ENCODE measurements around the gene BCL2. TPM values are rescaled to one million over a fixed set of nuclear protein-coding genes. Genes with fewer than 3 reads are reported as not detected.
A peak's percentile ranks its signal among the peaks of the same experiment; 100 is the strongest.

BCL2 gene
- polyA plus RNA-seq, 4 donors: 0.89 to 7.2 (median 3.8) TPM

DNA sequence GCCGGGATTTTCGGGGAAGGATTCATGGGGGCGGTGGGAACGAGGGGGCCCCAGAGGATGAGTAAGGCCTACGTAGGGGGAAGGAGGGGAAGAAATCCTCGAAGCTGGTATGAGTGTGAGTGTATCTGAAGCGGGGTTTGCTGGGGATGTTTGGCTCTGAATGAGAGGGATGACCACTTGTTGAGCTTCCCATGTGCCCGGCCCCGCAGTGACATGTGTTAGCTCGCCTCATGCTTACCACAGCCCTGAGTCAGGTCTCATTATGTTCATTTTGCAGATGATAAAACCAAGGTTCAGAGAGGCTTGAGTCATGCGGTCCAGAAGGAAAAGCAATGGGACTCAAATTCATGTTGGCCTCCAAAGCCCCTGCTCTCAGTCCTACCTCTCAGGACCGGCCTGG, 214.7 kb downstream of the BCL2 start:
- FAIRE-seq: no peak
- H3K36me3 ChIP-seq (ENCODE audit: control insufficient read depth in 3 of 3, insufficient read depth in 2 of 3, low read depth in 1 of 3, low read length in 3 of 3): no peaks in the 10 kb centered on the region
- DNase-seq: no peak
- 96 to 98% (median 97%) methylated on average over 12 of the region's 12 CpGs for WGBS, 3 donors
- H3K9me3 ChIP-seq (ENCODE audit: control insufficient read depth in 2 of 2, insufficient read depth in 1 of 2, low read depth in 1 of 2, low read length in 1 of 2): peaks cover 0 to 3% of the 10 kb centered on the region in 2 donors
- no peaks in the 10 kb centered on the region for H3K27me3 ChIP-seq (ENCODE audit: control insufficient read depth in 3 of 3, insufficient read depth in 3 of 3, low read length in 3 of 3)
- H3K4me3 ChIP-seq (ENCODE audit: low read depth in 1 of 3, low read length in 3 of 3): no peak overlapping the region
- no peak overlapping the region for H3K27ac ChIP-seq (ENCODE audit: low read depth in 1 of 3, low read length in 2 of 3)
- H3K4me1 ChIP-seq (ENCODE audit: control insufficient read depth in 3 of 3, insufficient read depth in 2 of 3, low read depth in 1 of 3, low read length in 2 of 3): peaks cover 0 to 21% (median 11%) of the 10 kb centered on the region in 3 donors

DNA sequence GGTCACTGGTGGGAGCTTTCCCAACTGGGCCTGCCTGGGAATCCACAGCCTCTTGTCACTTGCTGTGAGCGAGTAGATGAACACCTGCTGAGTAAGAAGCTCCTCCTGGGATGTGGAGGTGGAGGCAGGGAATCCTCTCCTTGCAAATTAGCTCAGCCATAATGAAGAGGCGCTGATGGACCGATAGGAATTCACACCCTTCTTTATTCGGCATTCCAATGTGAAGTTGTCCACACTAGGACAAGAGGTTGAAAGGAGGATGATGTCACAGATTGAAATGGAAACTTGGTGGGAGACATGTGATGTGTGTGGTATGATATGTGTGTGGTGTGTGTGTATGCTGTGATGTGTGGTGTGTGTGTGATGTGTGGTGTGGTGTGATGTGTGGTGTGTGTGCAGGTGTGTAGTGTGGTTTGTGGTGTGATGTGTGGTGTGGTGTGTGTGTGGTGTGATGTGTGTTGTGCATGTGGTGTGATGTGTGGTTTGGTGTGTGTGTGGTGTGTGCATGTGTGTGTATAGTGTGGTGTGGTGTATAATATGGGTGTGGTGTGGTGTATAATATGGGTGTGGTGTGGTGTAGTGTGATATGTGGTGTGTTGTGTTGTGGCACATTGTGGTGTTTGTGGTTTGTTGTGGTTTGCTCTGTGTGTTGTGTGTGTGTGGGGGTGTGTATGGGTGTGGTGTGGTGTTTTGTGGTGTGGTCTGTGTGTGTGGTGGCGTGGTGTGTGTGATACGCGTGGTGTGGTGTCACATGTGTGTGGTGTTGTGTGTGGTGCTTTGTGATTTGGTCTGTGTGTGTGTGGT, 216.4 kb downstream of the BCL2 start:
- H3K9me3 ChIP-seq (ENCODE audit: control insufficient read depth in 2 of 2, insufficient read depth in 1 of 2, low read depth in 1 of 2, low read length in 1 of 2): peaks cover 0 to 3% of the 10 kb centered on the region in 2 donors
- 77 to 84% (median 81%) methylated on average over 7 of the region's 7 CpGs for WGBS, 3 donors
- peaks cover 5 to 35% (median 15%) of the 10 kb centered on the region in 3 donors for H3K4me1 ChIP-seq (ENCODE audit: control insufficient read depth in 3 of 3, insufficient read depth in 2 of 3, low read depth in 1 of 3, low read length in 2 of 3)
- DNase-seq (no peak), FAIRE-seq (no peak)
- H3K4me3 ChIP-seq (ENCODE audit: low read depth in 1 of 3, low read length in 3 of 3): no peak overlapping the region
- no peaks in the 10 kb centered on the region for H3K27me3 ChIP-seq (ENCODE audit: control insufficient read depth in 3 of 3, insufficient read depth in 3 of 3, low read length in 3 of 3)
- no peak overlapping the region for H3K27ac ChIP-seq (ENCODE audit: low read depth in 1 of 3, low read length in 2 of 3)
- H3K36me3 ChIP-seq (ENCODE audit: control insufficient read depth in 3 of 3, insufficient read depth in 2 of 3, low read depth in 1 of 3, low read length in 3 of 3): no peaks in the 10 kb centered on the region

GRCh38 chr18:63100630-63101055, 218.9 kb downstream of the BCL2 start:
- Histone ChIP-seq H3K36me3 (ENCODE audit: control insufficient read depth in 3 of 3, insufficient read depth in 2 of 3, low read depth in 1 of 3, low read length in 3 of 3) (no peaks in the 10 kb centered on the region), H3K27ac (ENCODE audit: low read depth in 1 of 3, low read length in 2 of 3) (peak overlapping the region; percentile 22 to 90 (median 81)), H3K4me1 (ENCODE audit: control insufficient read depth in 3 of 3, insufficient read depth in 2 of 3, low read depth in 1 of 3, low read length in 2 of 3) (peaks cover 5 to 35% (median 15%) of the 10 kb centered on the region in 3 donors), H3K9me3 (ENCODE audit: control insufficient read depth in 2 of 2, insufficient read depth in 1 of 2, low read depth in 1 of 2, low read length in 1 of 2) (peaks cover 0 to 3% of the 10 kb centered on the region in 2 donors), H3K27me3 (ENCODE audit: control insufficient read depth in 3 of 3, insufficient read depth in 3 of 3, low read length in 3 of 3) (no peaks in the 10 kb centered on the region), H3K4me3 (ENCODE audit: low read depth in 1 of 3, low read length in 3 of 3) (no peak overlapping the region)
- 84 to 88% (median 86%) methylated on average over 7 of the region's 7 CpGs for WGBS, 3 donors
- DNase-seq (no peak), FAIRE-seq (no peak)

DNA sequence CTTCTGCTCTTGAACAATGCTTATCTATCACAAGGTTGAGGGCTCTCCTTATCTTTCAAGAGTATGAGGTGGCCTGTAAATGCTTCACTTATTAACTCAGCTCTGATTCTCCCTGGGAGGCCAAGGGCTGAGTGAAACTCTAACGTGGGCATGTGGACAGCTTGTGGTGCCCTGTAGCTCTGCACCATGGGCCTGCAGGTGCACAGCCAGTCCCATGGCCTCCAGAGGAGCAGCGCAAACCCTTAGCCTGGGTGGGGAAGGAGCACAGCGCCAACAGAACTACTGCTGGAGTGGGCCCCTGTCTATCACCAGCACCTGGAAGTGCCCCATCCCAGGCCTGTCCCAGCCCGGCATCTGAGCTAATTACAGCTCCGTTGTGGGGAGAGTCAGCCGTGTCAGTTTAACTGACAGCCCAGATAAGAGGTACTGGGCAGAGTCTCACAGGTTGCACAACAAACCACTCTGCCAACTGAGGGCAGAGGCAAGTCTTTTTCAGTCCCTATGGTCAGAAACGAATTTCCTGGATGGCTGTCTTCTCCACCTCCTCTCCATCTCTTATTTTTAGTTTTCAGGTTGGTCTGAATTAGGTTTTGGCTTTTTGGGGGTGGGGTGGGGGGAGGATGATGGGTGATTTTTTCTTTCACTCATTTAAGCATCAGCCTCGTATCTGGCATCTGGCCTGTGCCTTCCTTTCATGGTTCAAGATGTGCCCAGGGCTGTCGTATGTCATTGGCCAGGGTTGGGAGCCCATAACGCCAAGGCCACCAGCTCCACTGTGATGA, 219.5 kb downstream of the BCL2 start:
- 12 to 64% (median 34%) methylated on average over 10 of the region's 10 CpGs for WGBS, 3 donors
- Histone ChIP-seq H3K27ac (ENCODE audit: low read depth in 1 of 3, low read length in 2 of 3) (peak overlapping the region; percentile 81 to 90 (median 90)), H3K36me3 (ENCODE audit: control insufficient read depth in 3 of 3, insufficient read depth in 2 of 3, low read depth in 1 of 3, low read length in 3 of 3) (no peaks in the 10 kb centered on the region), H3K4me3 (ENCODE audit: low read depth in 1 of 3, low read length in 3 of 3) (no peak overlapping the region), H3K27me3 (ENCODE audit: control insufficient read depth in 3 of 3, insufficient read depth in 3 of 3, low read length in 3 of 3) (no peaks in the 10 kb centered on the region), H3K9me3 (ENCODE audit: control insufficient read depth in 2 of 2, insufficient read depth in 1 of 2, low read depth in 1 of 2, low read length in 1 of 2) (peaks cover 0 to 3% of the 10 kb centered on the region in 2 donors), H3K4me1 (ENCODE audit: control insufficient read depth in 3 of 3, insufficient read depth in 2 of 3, low read depth in 1 of 3, low read length in 2 of 3) (peaks cover 5 to 35% (median 15%) of the 10 kb centered on the region in 3 donors)
- DNase-seq (peak; percentile 93 to 94), FAIRE-seq (no peak)

DNA sequence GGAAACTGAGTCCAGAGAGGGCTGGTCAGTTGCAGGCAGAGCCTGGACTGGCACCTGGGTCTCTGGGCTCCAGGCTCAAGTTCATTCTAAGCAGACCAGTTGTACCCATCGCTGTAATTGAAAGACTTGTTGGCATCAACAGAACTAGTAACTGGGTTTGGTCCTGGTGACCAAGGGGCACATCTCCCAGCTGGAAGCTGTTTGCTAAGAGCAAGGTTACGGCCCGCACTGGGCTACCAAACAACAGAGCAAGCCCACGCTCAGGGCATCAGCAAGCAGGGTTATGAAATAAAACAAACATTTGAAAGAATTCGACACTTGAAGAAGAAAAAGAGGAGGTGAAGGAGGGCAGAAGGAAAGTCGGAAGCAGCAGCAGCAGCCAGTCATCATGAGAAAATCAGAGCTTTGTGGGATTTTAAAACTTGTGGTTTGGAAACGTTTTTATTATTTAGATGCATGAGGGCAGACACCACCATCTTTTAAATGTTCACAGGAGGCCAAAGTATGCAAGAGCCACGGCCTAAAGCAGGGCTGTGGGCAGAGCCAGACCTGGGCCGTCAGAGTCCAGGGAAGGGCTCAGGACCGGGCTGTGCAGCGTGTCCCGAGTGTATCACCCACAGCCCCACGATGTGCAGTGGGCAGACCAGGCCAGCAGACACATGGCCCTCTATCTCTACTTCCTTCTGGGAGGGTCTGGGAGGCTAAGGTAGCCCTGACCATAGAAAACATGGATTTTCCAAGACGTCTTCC, 220.3 kb downstream of the BCL2 start:
- H3K27me3 ChIP-seq (ENCODE audit: control insufficient read depth in 3 of 3, insufficient read depth in 3 of 3, low read length in 3 of 3): no peaks in the 10 kb centered on the region
- peaks cover 5 to 35% (median 15%) of the 10 kb centered on the region in 3 donors for H3K4me1 ChIP-seq (ENCODE audit: control insufficient read depth in 3 of 3, insufficient read depth in 2 of 3, low read depth in 1 of 3, low read length in 2 of 3)
- H3K9me3 ChIP-seq (ENCODE audit: control insufficient read depth in 2 of 2, insufficient read depth in 1 of 2, low read depth in 1 of 2, low read length in 1 of 2): no peaks in the 10 kb centered on the region
- H3K36me3 ChIP-seq (ENCODE audit: control insufficient read depth in 3 of 3, insufficient read depth in 2 of 3, low read depth in 1 of 3, low read length in 3 of 3): no peaks in the 10 kb centered on the region
- FAIRE-seq (no peak), DNase-seq (no peak)
- WGBS, 3 donors: 41 to 70% (median 54%) methylated on average over 14 of the region's 14 CpGs
- H3K4me3 ChIP-seq (ENCODE audit: low read depth in 1 of 3, low read length in 3 of 3): no peak overlapping the region
- H3K27ac ChIP-seq (ENCODE audit: low read depth in 1 of 3, low read length in 2 of 3): peak overlapping the region; percentile 79 to 90 (median 90)

GRCh38 chr18:63098018-63098981, 221.3 kb downstream of the BCL2 start:
- H3K27me3 ChIP-seq (ENCODE audit: control insufficient read depth in 3 of 3, insufficient read depth in 3 of 3, low read length in 3 of 3): no peaks in the 10 kb centered on the region
- DNase-seq (no peak), FAIRE-seq (no peak)
- H3K36me3 ChIP-seq (ENCODE audit: control insufficient read depth in 3 of 3, insufficient read depth in 2 of 3, low read depth in 1 of 3, low read length in 3 of 3): no peaks in the 10 kb centered on the region
- peak overlapping the region in 2 of 3 donors; percentile 42 to 90 for H3K27ac ChIP-seq (ENCODE audit: low read depth in 1 of 3, low read length in 2 of 3)
- no peaks in the 10 kb centered on the region for H3K9me3 ChIP-seq (ENCODE audit: control insufficient read depth in 2 of 2, insufficient read depth in 1 of 2, low read depth in 1 of 2, low read length in 1 of 2)
- WGBS, 3 donors: 64 to 83% (median 69%) methylated on average over 16 of the region's 16 CpGs
- H3K4me3 ChIP-seq (ENCODE audit: low read depth in 1 of 3, low read length in 3 of 3): no peak overlapping the region
- H3K4me1 ChIP-seq (ENCODE audit: control insufficient read depth in 3 of 3, insufficient read depth in 2 of 3, low read depth in 1 of 3, low read length in 2 of 3): peaks cover 5 to 35% (median 15%) of the 10 kb centered on the region in 3 donors

- 38 to 77% (median 69%) methylated on average over 10 of the region's 10 CpGs for WGBS, 3 donors
- no peak for DNase-seq
- no peaks in the 10 kb centered on the region for H3K27me3 ChIP-seq (ENCODE audit: control insufficient read depth in 3 of 3, insufficient read depth in 3 of 3, low read length in 3 of 3)
- no peak overlapping the region for H3K27ac ChIP-seq (ENCODE audit: low read depth in 1 of 3, low read length in 2 of 3)
- FAIRE-seq: no peak
- H3K4me1 ChIP-seq (ENCODE audit: control insufficient read depth in 3 of 3, insufficient read depth in 2 of 3, low read depth in 1 of 3, low read length in 2 of 3): peaks cover 5 to 35% (median 15%) of the 10 kb centered on the region in 3 donors
- H3K9me3 ChIP-seq (ENCODE audit: control insufficient read depth in 2 of 2, insufficient read depth in 1 of 2, low read depth in 1 of 2, low read length in 1 of 2): no peaks in the 10 kb centered on the region
- no peaks in the 10 kb centered on the region for H3K36me3 ChIP-seq (ENCODE audit: control insufficient read depth in 3 of 3, insufficient read depth in 2 of 3, low read depth in 1 of 3, low read length in 3 of 3)
- no peak overlapping the region for H3K4me3 ChIP-seq (ENCODE audit: low read depth in 1 of 3, low read length in 3 of 3)
Observed at GRCh38 chr18:63097178-63097577, 222.4 kb downstream of the BCL2 start.
